B cell (primary cell): ENCODE data around the gene ICOSLG. TPM values are rescaled to one million over a fixed set of nuclear protein-coding genes. Genes with fewer than 3 reads are reported as not detected.

Experiments used
- ATAC-seq: fragments of 200-7000 bp; cut with Tn5 transposase; one replicate; pipeline ENCODE4 v1.10.0; 2021; ENCODE audit warnings: low read depth, mild to moderate bottlenecking, moderate number of reproducible peaks, moderate library complexity
- CTCF ChIA-PET: fragments of 350-600 bp; sonication (Branson Sonifier 250); formaldehyde crosslinking; loops from one replicate; lab custom pipeline; 2021; ENCODE audit warnings: antibody characterized with exemption, inconsistent platforms; lab: Charles Lee
- POLR2A ChIA-PET: fragments of 350-600 bp; sonication (Branson Sonifier 250); formaldehyde crosslinking; loops from one replicate; lab custom pipeline; 2021; ENCODE audit warnings: antibody characterized with exemption; lab: Charles Lee
- DNase-seq: peaks from one replicate; pipeline ENCODE4 v3.0.0; 2013
- H2AFZ ChIP-seq: 2 replicates; pipeline ENCODE4 v1.6.1; 2012; ENCODE audit warnings: mild to moderate bottlenecking, low read depth, low read length; ENCODE audit not compliant: insufficient read depth, poor library complexity, severe bottlenecking
- H3K27ac ChIP-seq, 2 donors: 1 replicate in 1 of 2; 2 replicates in 1 of 2; pipeline ENCODE4 v1.5.1; 2012 to 2013; ENCODE audit warnings: low read length in 2 of 2, mild to moderate bottlenecking in 2 of 2, moderate library complexity in 1 of 2
- H3K27me3 ChIP-seq, 4 experiments: fragments of 200-600 bp in 1 of 4; sonication (generic) in 1 of 4; replicated peaks in 1 of 4; 1 replicate in 2 of 4; 2 replicates in 2 of 4; pipeline versions ENCODE4 v1.6.1 to v1.7.0; 2013 to 2016; ENCODE audit warnings: low read length in 3 of 4, mild to moderate bottlenecking in 2 of 4, mixed read lengths in 1 of 4, moderate library complexity in 1 of 4; ENCODE audit not compliant: insufficient read depth in 4 of 4, control insufficient read depth in 3 of 4; ENCODE audit errors: control extremely low read depth in 1 of 4
- H3K36me3 ChIP-seq, 2 experiments: replicated peaks in 1 of 2; 1 replicate in 1 of 2; 2 replicates in 1 of 2; pipeline versions ENCODE4 v1.6.1 to v1.7.1; 2013; ENCODE audit warnings: low read length in 1 of 2; ENCODE audit not compliant: insufficient read depth in 2 of 2, control insufficient read depth in 1 of 2; ENCODE audit errors: control extremely low read depth in 1 of 2, extremely low read depth in 1 of 2
- H3K4me1 ChIP-seq, 2 donors: fragments of 200-600 bp in 1 of 2; sonication (generic) in 1 of 2; 1 replicate in 1 of 2; 2 replicates in 1 of 2; pipeline versions ENCODE4 v1.5.1 to v1.6.1; 2013 to 2017; ENCODE audit warnings: low read length in 2 of 2; ENCODE audit not compliant: control insufficient read depth in 2 of 2, insufficient read depth in 2 of 2
- H3K4me2 ChIP-seq: replicated peaks from 2 replicates; pipeline ENCODE3; 2012; ENCODE audit warnings: mild to moderate bottlenecking, low read depth, low read length; ENCODE audit not compliant: poor library complexity, severe bottlenecking
- H3K4me3 ChIP-seq, 5 experiments: fragments of 200-600 bp in 1 of 5; sonication (generic) in 1 of 5; 1 replicate in 3 of 5; 2 replicates in 2 of 5; pipeline versions ENCODE4 v1.5.1 to v1.7.0; 2011 to 2016; ENCODE audit warnings: low read length in 4 of 5, mild to moderate bottlenecking in 4 of 5, low read depth in 2 of 5, control low read depth in 1 of 5, moderate library complexity in 1 of 5; ENCODE audit not compliant: insufficient read depth in 1 of 5; ENCODE audit errors: control extremely low read depth in 1 of 5, extremely low read depth in 1 of 5
- H3K79me2 ChIP-seq: fragments of 200-600 bp; sonication (generic); one replicate; pipeline ENCODE4 v1.6.0; 2016; ENCODE audit warnings: low read length; ENCODE audit not compliant: control insufficient read depth, insufficient read depth
- H3K9ac ChIP-seq: fragments of 200-600 bp; sonication (generic); 2 replicates; pipeline ENCODE4 v1.6.1; 2017; ENCODE audit warnings: mild to moderate bottlenecking, low read length, moderate library complexity
- H3K9me3 ChIP-seq, 3 donors: one replicate each; pipeline versions ENCODE4 v1.6.1 to v1.7.1; 2013; ENCODE audit warnings: low read length in 2 of 3; ENCODE audit not compliant: control insufficient read depth in 2 of 3, insufficient read depth in 1 of 3; ENCODE audit errors: control extremely low read depth in 1 of 3
- H4K20me1 ChIP-seq: 2 replicates; pipeline ENCODE4 v1.6.0; 2012; ENCODE audit warnings: mild to moderate bottlenecking, low read length; ENCODE audit not compliant: insufficient read depth, control insufficient read depth, poor library complexity, severe bottlenecking
- H3K27ac Mint-ChIP-seq: one replicate; pipeline ENCODE4 v1.8.0; 2021; ENCODE audit warnings: mixed read lengths
- H3K27me3 Mint-ChIP-seq: one replicate; pipeline ENCODE4 v1.8.0; 2021; ENCODE audit warnings: mixed read lengths
- H3K4me1 Mint-ChIP-seq: one replicate; pipeline ENCODE4 v1.8.0; 2021; ENCODE audit warnings: mixed read lengths
- H3K4me3 Mint-ChIP-seq: one replicate; pipeline ENCODE4 v1.8.0; 2021; ENCODE audit warnings: mixed read lengths
- H3K9me3 Mint-ChIP-seq: one replicate; pipeline ENCODE4 v1.8.0; 2022; ENCODE audit warnings: mixed read lengths; ENCODE audit not compliant: insufficient read depth
- EZH2 ChIP-seq: IDR thresholded peaks from 2 replicates; pipeline ENCODE4 v1.6.1; 2012; ENCODE audit warnings: borderline replicate concordance, low read depth, mild to moderate bottlenecking, moderate library complexity, low read length; ENCODE audit not compliant: insufficient read depth, poor library complexity, severe bottlenecking
- WGBS: methylation state at CpG from one replicate; pipeline ENCODE4 v1.1.5; 2013; ENCODE audit warnings: missing lambda C conversion rate; ENCODE audit not compliant: insufficient coverage; 5-methylcytosine and 5-hydroxymethylcytosine counted together
- intact Hi-C: fragments of 100-400 bp; cut with micrococcal nuclease; formaldehyde crosslinking; loops from one replicate; pipeline ENCODE4 v1.10.0; 2022
- polyA plus RNA-seq: library from polyadenylated mRNA; depleted of rRNA; stranded (reverse); fragments of >200 nt; gene quantifications from 2 replicates; pipeline ENCODE4 v1.2.3, GENCODE V29; 2012
- total RNA-seq, 2 donors: library from RNA; stranded (reverse); fragments of 120-200 nt in 1 of 2; gene quantifications; 1 replicate in 1 of 2; 2 replicates in 1 of 2; pipeline versions ENCODE4 v1.2.3 to v1.2.4, GENCODE V29; 2013 to 2022
- TF ChIP-seq, protein P1 (sequence below): fragments of 200-600 bp; IDR thresholded peaks from one replicate; pipeline ENCODE4 v1.8.0; 2022; ENCODE audit warnings: antibody characterized with exemption, mild to moderate bottlenecking

Gene ICOSLG
- total and polyA plus RNA-seq, 2 donors (not counting 1 experiment from before 2014, with no cell fraction given), result 40.2 to 124 TPM

- H2AFZ ChIP-seq, result no peak overlapping the region
- no peak for TF ChIP-seq EZH2
- TF ChIP-seq, protein P1, sequence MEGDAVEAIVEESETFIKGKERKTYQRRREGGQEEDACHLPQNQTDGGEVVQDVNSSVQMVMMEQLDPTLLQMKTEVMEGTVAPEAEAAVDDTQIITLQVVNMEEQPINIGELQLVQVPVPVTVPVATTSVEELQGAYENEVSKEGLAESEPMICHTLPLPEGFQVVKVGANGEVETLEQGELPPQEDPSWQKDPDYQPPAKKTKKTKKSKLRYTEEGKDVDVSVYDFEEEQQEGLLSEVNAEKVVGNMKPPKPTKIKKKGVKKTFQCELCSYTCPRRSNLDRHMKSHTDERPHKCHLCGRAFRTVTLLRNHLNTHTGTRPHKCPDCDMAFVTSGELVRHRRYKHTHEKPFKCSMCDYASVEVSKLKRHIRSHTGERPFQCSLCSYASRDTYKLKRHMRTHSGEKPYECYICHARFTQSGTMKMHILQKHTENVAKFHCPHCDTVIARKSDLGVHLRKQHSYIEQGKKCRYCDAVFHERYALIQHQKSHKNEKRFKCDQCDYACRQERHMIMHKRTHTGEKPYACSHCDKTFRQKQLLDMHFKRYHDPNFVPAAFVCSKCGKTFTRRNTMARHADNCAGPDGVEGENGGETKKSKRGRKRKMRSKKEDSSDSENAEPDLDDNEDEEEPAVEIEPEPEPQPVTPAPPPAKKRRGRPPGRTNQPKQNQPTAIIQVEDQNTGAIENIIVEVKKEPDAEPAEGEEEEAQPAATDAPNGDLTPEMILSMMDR, result no peak
- Mint-ChIP-seq H3K27me3 (no peaks in the 10 kb centered on the region), H3K9me3 (no peaks in the 10 kb centered on the region), H3K27ac (no peak overlapping the region), H3K4me3 (no peak overlapping the region), H3K4me1 (no peaks in the 10 kb centered on the region)
- WGBS, result 86% methylated on average over 3 of the region's 4 CpGs
- CTCF ChIA-PET, result no interaction called here
- POLR2A ChIA-PET, result no interaction called here
- no peaks in the 10 kb centered on the region for H4K20me1 ChIP-seq
- H3K27me3 ChIP-seq, result no peaks in the 10 kb centered on the region
- H3K4me1 ChIP-seq, result no peaks in the 10 kb centered on the region
- H3K27ac ChIP-seq, result no peak overlapping the region
- DNase-seq (no peak), ATAC-seq (no peak)
- H3K36me3 ChIP-seq, result no peaks in the 10 kb centered on the region
- no peak overlapping the region for H3K4me2 ChIP-seq
- no peaks in the 10 kb centered on the region for H3K79me2 ChIP-seq
- H3K4me3 ChIP-seq, result no peak overlapping the region
- H3K9ac ChIP-seq, result no peak overlapping the region
- H3K9me3 ChIP-seq, result no peaks in the 10 kb centered on the region
- intact Hi-C loops, result no loop called here
Measured at GRCh38 chr21:44260066-44260465, 19.3 kb upstream of the ICOSLG start.

DNA sequence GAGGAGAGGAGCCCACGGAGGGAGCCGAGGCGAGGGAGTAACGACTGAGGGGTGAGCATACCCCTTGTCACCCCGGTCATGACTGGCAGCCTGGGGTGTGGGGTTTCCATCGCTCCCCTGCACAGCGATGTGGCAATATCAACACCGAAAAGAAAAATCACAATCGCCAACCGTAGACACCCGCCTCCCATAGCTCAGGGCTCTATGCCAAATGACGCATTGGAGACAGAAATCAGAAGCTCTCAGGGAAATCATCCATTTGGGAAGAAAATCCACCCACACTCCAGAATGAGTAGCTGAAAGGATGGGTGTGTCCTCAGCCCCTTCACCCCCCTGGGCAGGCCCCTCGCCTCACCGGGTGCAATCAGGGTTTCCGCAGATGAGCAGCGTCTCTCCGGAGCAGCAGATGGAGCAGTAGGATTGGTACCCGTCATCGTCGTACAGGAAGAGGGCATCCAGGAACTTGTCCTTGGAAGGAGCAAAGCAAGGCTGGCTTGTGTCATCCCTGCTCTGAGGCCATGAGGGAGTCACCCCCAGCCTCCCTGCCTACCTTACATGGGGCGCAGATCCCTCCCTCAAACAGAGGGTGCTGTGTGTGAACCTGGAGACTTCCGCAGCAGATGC lies 18.5 kb upstream of the ICOSLG start:
- Histone ChIP-seq H3K36me3 (no peaks in the 10 kb centered on the region), H3K4me3 (no peak overlapping the region), H3K4me2 (no peak overlapping the region), H3K9me3 (no peaks in the 10 kb centered on the region), H2AFZ (no peak overlapping the region), H3K79me2 (no peaks in the 10 kb centered on the region), H3K9ac (no peak overlapping the region), H3K27ac (no peak overlapping the region), H4K20me1 (no peaks in the 10 kb centered on the region), H3K27me3 (peaks cover 0 to 4% (median 0%) of the 10 kb centered on the region in 4 experiments), H3K4me1 (peaks cover 0 to 4% of the 10 kb centered on the region in 2 donors)
- WGBS, result 93% methylated on average over 16 of the region's 22 CpGs
- no peaks in the 10 kb centered on the region for H3K9me3 Mint-ChIP-seq
- peaks cover 2% of the 10 kb centered on the region for H3K27me3 Mint-ChIP-seq
- DNase-seq, result no peak
- peaks cover 3% of the 10 kb centered on the region for H3K4me1 Mint-ChIP-seq
- no peak for TF ChIP-seq EZH2
- TF ChIP-seq, protein P1, result no peak
- ChIA-PET POLR2A (no interaction called here), CTCF (no interaction called here)
- H3K27ac Mint-ChIP-seq, result no peak overlapping the region
- intact Hi-C loops, result no loop called here
- no peak for ATAC-seq
- H3K4me3 Mint-ChIP-seq, result no peak overlapping the region
